Pericardium fibroblast (primary cell): ENCODE results near the gene RDH8. TPM values are rescaled to one million over a fixed set of nuclear protein-coding genes. Genes with fewer than 3 reads are reported as not detected.

Experiments used
- total RNA-seq: library from RNA; depleted of rRNA; stranded (reverse); fragments of >200 nt; gene quantifications from 2 replicates; pipeline ENCODE4 v1.2.3, GENCODE V29; 2015

RDH8 gene, protein sequence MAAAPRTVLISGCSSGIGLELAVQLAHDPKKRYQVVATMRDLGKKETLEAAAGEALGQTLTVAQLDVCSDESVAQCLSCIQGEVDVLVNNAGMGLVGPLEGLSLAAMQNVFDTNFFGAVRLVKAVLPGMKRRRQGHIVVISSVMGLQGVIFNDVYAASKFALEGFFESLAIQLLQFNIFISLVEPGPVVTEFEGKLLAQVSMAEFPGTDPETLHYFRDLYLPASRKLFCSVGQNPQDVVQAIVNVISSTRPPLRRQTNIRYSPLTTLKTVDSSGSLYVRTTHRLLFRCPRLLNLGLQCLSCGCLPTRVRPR
- not detected in 2 replicates for total RNA-seq

DNA sequence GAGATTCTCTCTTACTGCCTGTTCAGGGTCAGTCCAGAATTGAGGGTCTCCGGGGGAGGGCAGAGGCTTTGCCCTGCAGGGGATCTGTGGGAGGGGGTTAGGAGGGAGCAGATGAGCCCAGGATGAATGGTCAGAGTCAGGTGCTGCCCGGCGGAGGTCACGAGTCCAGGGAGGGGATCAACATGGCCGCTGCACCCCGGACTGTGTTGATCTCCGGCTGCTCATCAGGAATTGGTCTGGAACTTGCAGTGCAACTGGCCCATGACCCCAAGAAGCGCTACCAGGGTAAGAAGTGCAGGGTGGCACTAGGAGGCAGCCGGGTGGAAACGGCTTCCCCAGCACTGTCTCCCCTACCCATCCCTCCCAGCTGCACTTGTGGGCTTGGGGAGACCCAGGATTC lies at the start of gene RDH8:
RDH8 (plus strand) TSS at position 168 of the 400 bp plus-strand sequence; CDS start at position 183, 15 bp downstream.

DNA sequence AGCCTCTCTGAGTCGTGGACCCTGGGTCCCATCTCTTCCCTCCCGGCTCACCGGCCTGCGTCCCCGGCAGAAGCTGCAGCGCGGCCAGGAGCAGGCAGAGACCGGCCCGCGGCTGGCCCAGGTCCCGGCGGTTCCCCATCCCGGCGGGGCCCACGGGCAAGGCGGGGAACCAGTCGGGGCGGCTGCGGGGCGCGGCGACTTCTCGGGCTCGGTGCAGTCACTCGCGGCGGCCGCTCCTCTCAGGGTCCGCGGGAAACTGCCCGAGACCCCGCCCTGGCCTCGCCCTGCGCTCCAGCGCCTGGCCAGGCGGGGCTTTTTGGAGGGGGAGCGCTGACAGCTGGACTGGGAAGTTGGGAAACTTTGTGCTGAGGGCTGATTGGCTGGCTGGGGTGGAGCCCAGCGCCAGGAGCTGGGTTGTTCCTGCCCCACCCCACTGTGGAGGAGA lies 3.0 kb upstream of the RDH8 start, which contains the start of gene COL5A3:
COL5A3 (minus strand) TSS at position 258 of the 445 bp plus-strand sequence; CDS start at position 139, 119 bp downstream.

Other genes starting within 250 kb of the RDH8 start
- gene ZNF846, start 244.7 kb upstream of the RDH8 start, total RNA-seq = 9.5 and 10.0 TPM in 2 replicates
- gene FBXL12, start 194.4 kb upstream of the RDH8 start, total RNA-seq = 26.5 and 28.7 TPM in 2 replicates
- gene UBL5, start 185.6 kb upstream of the RDH8 start, total RNA-seq = 339 and 624 TPM in 2 replicates
- 89.6 and 110 TPM in 2 replicates for gene PIN1, start 178.2 kb upstream of the RDH8 start, total RNA-seq
- 9.3 and 11.3 TPM in 2 replicates for gene OLFM2, start 77.0 kb upstream of the RDH8 start, total RNA-seq
- gene COL5A3, start 3.0 kb upstream of the RDH8 start, total RNA-seq = 31.9 and 41.2 TPM in 2 replicates
- gene SHFL, start 72.8 kb downstream of the RDH8 start, total RNA-seq = 28.6 and 36.9 TPM in 2 replicates
- gene ANGPTL6, start 89.2 kb downstream of the RDH8 start, total RNA-seq = 0.09 and 1.2 TPM in 2 replicates
- 31.0 and 34.0 TPM in 2 replicates for gene PPAN, start 92.9 kb downstream of the RDH8 start, total RNA-seq
- 2.0 and 3.9 TPM in 2 replicates for gene P2RY11, start 98.2 kb downstream of the RDH8 start, total RNA-seq
- 257 and 269 TPM in 2 replicates for gene EIF3G, start 106.4 kb downstream of the RDH8 start, total RNA-seq
- gene DNMT1, start 181.5 kb downstream of the RDH8 start, total RNA-seq = 44.7 and 52.4 TPM in 2 replicates
- gene S1PR2, start 217.8 kb downstream of the RDH8 start, total RNA-seq = 37.7 and 40.0 TPM in 2 replicates
- 75.4 and 86.2 TPM in 2 replicates for gene MRPL4, start 238.7 kb downstream of the RDH8 start, total RNA-seq